Measurements from ENCODE around the gene ZNF302.

- TF ChIP-seq EP300 (IDR thresholded peaks at IDR 0.05) (no peak), CTCF (IDR thresholded peaks at IDR 0.05) (no peak), POLR2AphosphoS5 (IDR thresholded peaks at IDR 0.05) (no peak)
Measured at GRCh38 chr19:34713262-34713637, 35.8 kb downstream of the ZNF302 start.
